GM23338 (cell line): ENCODE results near the gene REX1BD.

ENCODE experiments used
- CREB1 ChIP-seq: fragments of 250-450 bp; sonication (Bioruptor Pico); IDR thresholded peaks from 2 replicates; pipeline ENCODE4 v1.5.0; 2020; ENCODE audit warnings: low read depth, mild to moderate bottlenecking, moderate library complexity
- EZH2 ChIP-seq: fragments of 200-600 bp; sonication (generic); IDR thresholded peaks from one replicate; pipeline ENCODE4 v1.8.0; 2017; ENCODE audit warnings: antibody characterized with exemption, mild to moderate bottlenecking, low read depth; ENCODE audit not compliant: unreplicated experiment
- EZH2phosphoT487 ChIP-seq: fragments of 200-600 bp; sonication (generic); IDR thresholded peaks from one replicate; pipeline ENCODE4 v1.8.1; 2018; ENCODE audit warnings: antibody characterized with exemption; ENCODE audit not compliant: unreplicated experiment
- JUNB ChIP-seq: IDR thresholded peaks from one replicate; pipeline ENCODE4 v1.6.1; 2016; ENCODE audit warnings: antibody characterized with exemption; ENCODE audit not compliant: unreplicated experiment
- POLR2AphosphoS5 ChIP-seq: IDR thresholded peaks from 2 replicates; pipeline ENCODE4 v1.6.1; 2016; ENCODE audit warnings: antibody characterized with exemption, low read depth
- ZNF331 ChIP-seq: fragments of 250-450 bp; sonication (Bioruptor Pico); IDR thresholded peaks from 2 replicates; pipeline ENCODE4 v1.5.0; 2020; ENCODE audit warnings: low read depth, mild to moderate bottlenecking, moderate library complexity
- TF ChIP-seq, protein P1 (sequence below), 2 experiments: fragments of 200-600 bp in 1 of 2; sonication (generic) in 1 of 2; conservative IDR thresholded peaks; 2 replicates each; pipeline versions ENCODE4 v1.5.1 to v1.6.1; 2016 to 2017; ENCODE audit warnings: antibody characterized with exemption in 2 of 2, low read depth in 2 of 2, mild to moderate bottlenecking in 2 of 2, moderate library complexity in 1 of 2
- TF ChIP-seq, protein P2 (sequence below): IDR thresholded peaks from one replicate; pipeline ENCODE4 v1.6.1; 2018; ENCODE audit warnings: antibody characterized with exemption; ENCODE audit not compliant: unreplicated experiment
- TF ChIP-seq, protein P3 (sequence below): IDR thresholded peaks from 2 replicates; pipeline ENCODE4 v1.6.1; 2016; ENCODE audit warnings: antibody characterized with exemption

DNA sequence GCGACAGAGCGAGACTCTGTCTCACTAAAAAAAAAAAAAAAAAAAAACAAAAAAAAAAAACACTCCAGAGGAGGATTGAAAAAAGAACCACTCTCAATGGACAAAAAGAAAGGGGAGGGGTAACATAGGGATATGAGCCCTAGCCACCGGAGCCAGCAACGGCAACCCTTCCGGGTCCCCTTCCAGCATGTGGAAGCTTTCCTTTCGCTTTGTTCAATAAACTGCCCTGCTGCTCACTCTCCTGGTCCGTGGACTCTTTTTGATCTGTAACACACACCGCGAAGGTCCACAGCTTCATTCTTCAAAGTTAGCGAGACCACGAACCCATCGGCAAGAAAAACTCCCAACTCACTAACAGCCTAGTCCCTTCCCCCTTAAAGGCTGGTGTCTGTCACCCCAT is 1.0 kb upstream of the REX1BD start:
- TF ChIP-seq, protein P1, sequence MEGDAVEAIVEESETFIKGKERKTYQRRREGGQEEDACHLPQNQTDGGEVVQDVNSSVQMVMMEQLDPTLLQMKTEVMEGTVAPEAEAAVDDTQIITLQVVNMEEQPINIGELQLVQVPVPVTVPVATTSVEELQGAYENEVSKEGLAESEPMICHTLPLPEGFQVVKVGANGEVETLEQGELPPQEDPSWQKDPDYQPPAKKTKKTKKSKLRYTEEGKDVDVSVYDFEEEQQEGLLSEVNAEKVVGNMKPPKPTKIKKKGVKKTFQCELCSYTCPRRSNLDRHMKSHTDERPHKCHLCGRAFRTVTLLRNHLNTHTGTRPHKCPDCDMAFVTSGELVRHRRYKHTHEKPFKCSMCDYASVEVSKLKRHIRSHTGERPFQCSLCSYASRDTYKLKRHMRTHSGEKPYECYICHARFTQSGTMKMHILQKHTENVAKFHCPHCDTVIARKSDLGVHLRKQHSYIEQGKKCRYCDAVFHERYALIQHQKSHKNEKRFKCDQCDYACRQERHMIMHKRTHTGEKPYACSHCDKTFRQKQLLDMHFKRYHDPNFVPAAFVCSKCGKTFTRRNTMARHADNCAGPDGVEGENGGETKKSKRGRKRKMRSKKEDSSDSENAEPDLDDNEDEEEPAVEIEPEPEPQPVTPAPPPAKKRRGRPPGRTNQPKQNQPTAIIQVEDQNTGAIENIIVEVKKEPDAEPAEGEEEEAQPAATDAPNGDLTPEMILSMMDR (conservative IDR thresholded peaks at IDR 0.05; ENCODE audit: low read depth in 2 of 2): no peak
- TF ChIP-seq EZH2 (no peak), POLR2AphosphoS5 (no peak), EZH2phosphoT487 (no peak), CREB1 (CRISPR knock-in tag) (no peak), JUNB (no peak), ZNF331 (CRISPR knock-in tag) (no peak)
- TF ChIP-seq, protein P2, sequence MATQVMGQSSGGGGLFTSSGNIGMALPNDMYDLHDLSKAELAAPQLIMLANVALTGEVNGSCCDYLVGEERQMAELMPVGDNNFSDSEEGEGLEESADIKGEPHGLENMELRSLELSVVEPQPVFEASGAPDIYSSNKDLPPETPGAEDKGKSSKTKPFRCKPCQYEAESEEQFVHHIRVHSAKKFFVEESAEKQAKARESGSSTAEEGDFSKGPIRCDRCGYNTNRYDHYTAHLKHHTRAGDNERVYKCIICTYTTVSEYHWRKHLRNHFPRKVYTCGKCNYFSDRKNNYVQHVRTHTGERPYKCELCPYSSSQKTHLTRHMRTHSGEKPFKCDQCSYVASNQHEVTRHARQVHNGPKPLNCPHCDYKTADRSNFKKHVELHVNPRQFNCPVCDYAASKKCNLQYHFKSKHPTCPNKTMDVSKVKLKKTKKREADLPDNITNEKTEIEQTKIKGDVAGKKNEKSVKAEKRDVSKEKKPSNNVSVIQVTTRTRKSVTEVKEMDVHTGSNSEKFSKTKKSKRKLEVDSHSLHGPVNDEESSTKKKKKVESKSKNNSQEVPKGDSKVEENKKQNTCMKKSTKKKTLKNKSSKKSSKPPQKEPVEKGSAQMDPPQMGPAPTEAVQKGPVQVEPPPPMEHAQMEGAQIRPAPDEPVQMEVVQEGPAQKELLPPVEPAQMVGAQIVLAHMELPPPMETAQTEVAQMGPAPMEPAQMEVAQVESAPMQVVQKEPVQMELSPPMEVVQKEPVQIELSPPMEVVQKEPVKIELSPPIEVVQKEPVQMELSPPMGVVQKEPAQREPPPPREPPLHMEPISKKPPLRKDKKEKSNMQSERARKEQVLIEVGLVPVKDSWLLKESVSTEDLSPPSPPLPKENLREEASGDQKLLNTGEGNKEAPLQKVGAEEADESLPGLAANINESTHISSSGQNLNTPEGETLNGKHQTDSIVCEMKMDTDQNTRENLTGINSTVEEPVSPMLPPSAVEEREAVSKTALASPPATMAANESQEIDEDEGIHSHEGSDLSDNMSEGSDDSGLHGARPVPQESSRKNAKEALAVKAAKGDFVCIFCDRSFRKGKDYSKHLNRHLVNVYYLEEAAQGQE: no peak
- TF ChIP-seq, protein P3, sequence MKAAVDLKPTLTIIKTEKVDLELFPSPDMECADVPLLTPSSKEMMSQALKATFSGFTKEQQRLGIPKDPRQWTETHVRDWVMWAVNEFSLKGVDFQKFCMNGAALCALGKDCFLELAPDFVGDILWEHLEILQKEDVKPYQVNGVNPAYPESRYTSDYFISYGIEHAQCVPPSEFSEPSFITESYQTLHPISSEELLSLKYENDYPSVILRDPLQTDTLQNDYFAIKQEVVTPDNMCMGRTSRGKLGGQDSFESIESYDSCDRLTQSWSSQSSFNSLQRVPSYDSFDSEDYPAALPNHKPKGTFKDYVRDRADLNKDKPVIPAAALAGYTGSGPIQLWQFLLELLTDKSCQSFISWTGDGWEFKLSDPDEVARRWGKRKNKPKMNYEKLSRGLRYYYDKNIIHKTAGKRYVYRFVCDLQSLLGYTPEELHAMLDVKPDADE: no peak
